Measurements from ENCODE around the gene PGAP1.

DNA sequence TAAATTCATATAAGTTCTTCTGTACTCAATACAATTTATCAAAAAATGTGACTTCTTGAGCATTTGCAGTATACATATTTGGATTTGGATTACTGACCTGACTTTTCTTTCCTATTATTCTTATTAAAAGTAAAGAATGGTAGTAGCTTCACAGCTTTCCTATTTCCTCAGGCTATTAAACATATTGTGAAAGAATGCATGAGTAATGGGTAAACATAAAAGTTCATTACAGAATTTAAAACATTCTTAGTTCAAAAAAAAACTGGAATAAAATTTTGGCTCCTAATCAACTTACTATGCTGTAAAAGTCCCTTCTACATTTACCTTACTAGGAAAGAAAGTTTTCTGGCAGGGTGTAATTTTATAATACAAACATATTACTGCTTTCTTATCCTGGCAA, 90.1 kb downstream of the PGAP1 start:
- TF ChIP-seq MAFK (IDR thresholded peaks at IDR 0.05; ENCODE audit: low read depth, low read length) (no peak), RNF2 (IDR thresholded peaks at IDR 0.05; ENCODE audit: borderline replicate concordance, low read depth, low read length, missing control alignments, poor library complexity, severe bottlenecking) (no peak), JUN (IDR thresholded peaks at IDR 0.05; ENCODE audit: low read depth, low read length) (no peak), POLR2AphosphoS5 (IDR thresholded peaks at IDR 0.05; ENCODE audit: low read depth, low read length) (no peak), BCL11A (IDR thresholded peaks at IDR 0.05; ENCODE audit: low read depth in 2 of 2, low read length in 2 of 2) (no peak), CEBPB (IDR thresholded peaks at IDR 0.05; ENCODE audit: low read depth, low read length) (no peak), NRF1 (IDR thresholded peaks at IDR 0.05; ENCODE audit: low read depth, low read length) (no peak), GABPA (IDR thresholded peaks at IDR 0.05; ENCODE audit: borderline replicate concordance, insufficient read depth, low read length) (no peak), POLR2A (IDR thresholded peaks at IDR 0.05; ENCODE audit: control extremely low read depth in 1 of 2, low read depth in 2 of 2, low read length in 2 of 2) (no peak), CHD1 (IDR thresholded peaks at IDR 0.05; ENCODE audit: low read depth, low read length) (no peak)
- TF ChIP-seq, protein P1, sequence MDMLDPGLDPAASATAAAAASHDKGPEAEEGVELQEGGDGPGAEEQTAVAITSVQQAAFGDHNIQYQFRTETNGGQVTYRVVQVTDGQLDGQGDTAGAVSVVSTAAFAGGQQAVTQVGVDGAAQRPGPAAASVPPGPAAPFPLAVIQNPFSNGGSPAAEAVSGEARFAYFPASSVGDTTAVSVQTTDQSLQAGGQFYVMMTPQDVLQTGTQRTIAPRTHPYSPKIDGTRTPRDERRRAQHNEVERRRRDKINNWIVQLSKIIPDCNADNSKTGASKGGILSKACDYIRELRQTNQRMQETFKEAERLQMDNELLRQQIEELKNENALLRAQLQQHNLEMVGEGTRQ (IDR thresholded peaks at IDR 0.05; ENCODE audit: low read length), result no peak
- TF ChIP-seq, protein P2, sequence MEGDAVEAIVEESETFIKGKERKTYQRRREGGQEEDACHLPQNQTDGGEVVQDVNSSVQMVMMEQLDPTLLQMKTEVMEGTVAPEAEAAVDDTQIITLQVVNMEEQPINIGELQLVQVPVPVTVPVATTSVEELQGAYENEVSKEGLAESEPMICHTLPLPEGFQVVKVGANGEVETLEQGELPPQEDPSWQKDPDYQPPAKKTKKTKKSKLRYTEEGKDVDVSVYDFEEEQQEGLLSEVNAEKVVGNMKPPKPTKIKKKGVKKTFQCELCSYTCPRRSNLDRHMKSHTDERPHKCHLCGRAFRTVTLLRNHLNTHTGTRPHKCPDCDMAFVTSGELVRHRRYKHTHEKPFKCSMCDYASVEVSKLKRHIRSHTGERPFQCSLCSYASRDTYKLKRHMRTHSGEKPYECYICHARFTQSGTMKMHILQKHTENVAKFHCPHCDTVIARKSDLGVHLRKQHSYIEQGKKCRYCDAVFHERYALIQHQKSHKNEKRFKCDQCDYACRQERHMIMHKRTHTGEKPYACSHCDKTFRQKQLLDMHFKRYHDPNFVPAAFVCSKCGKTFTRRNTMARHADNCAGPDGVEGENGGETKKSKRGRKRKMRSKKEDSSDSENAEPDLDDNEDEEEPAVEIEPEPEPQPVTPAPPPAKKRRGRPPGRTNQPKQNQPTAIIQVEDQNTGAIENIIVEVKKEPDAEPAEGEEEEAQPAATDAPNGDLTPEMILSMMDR (IDR thresholded peaks at IDR 0.05; ENCODE audit: control extremely low read depth in 1 of 3, insufficient read depth in 1 of 3, low read depth in 1 of 3, low read length in 3 of 3), result no peak

Data from H1 (cell line).